Measurements from ENCODE around the gene TRPV5. TPM values are rescaled to one million over a fixed set of nuclear protein-coding genes. Genes with fewer than 3 reads are reported as not detected.

Gene TRPV5
- total RNA-seq, 4 donors from 2014 or later: not detected

DNA sequence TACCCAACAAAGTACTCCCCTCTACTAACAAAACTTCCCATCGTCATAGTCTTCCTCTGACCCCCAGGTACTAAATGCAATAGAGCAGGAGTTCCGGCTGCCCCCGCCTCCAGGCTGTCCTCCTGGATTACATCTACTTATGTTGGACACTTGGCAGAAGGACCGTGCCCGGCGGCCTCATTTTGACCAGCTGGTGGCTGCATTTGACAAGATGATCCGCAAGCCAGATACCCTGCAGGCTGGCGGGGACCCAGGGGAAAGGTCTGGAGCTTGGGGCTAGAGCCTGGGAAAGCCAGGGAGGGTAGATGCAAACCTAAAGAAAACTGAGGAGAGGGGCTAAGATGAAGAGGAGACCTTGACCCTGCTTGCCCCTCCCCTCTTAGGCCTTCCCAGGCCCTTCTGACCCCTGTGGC is 63.4 kb downstream of the TRPV5 start:
- no peaks in the 10 kb centered on the region for H3K9me3 ChIP-seq
- no peaks in the 10 kb centered on the region for H3K36me3 ChIP-seq
- no peak for DNase-seq
- 80 to 89% methylated on average over 8 of the region's 8 CpGs for WGBS, 2 donors
- no peak overlapping the region for H3K4me3 ChIP-seq (replicated peaks in 1 of 3)
- TF ChIP-seq, protein P1, sequence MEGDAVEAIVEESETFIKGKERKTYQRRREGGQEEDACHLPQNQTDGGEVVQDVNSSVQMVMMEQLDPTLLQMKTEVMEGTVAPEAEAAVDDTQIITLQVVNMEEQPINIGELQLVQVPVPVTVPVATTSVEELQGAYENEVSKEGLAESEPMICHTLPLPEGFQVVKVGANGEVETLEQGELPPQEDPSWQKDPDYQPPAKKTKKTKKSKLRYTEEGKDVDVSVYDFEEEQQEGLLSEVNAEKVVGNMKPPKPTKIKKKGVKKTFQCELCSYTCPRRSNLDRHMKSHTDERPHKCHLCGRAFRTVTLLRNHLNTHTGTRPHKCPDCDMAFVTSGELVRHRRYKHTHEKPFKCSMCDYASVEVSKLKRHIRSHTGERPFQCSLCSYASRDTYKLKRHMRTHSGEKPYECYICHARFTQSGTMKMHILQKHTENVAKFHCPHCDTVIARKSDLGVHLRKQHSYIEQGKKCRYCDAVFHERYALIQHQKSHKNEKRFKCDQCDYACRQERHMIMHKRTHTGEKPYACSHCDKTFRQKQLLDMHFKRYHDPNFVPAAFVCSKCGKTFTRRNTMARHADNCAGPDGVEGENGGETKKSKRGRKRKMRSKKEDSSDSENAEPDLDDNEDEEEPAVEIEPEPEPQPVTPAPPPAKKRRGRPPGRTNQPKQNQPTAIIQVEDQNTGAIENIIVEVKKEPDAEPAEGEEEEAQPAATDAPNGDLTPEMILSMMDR (IDR thresholded peaks at IDR 0.05): no peak
- TF ChIP-seq POLR2A (IDR thresholded peaks at IDR 0.05): no peak
- H3K27me3 ChIP-seq: no peaks in the 10 kb centered on the region
- intact Hi-C loops (cut with DNase I): loop anchor here (10.0 kb wide), 1 partner anchor 345 kb away; no protein-coding TSS in a partner anchor
- no peak overlapping the region for H3K27ac ChIP-seq
- H3K4me1 ChIP-seq: no peaks in the 10 kb centered on the region

DNA sequence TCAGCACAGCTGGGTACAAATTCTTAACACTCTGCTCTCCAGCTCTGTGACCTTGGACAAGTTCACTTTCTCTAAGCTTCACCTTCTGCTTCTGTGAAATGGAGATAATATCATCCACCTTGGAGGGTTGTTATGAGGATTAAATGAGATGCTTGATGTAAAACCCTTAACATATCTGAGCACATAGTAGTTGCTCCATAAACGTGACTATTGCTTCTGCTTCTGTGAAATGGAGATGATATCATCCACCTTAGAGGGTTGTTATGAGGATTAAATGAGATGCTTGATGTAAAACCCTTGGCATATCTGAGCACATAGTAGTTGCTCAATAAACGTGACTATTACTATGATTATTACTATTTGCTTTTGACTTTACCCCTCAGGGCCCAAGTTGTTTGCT is 64.1 kb downstream of the TRPV5 start:
- DNase-seq: no peak
- no peaks in the 10 kb centered on the region for H3K4me1 ChIP-seq
- H3K9me3 ChIP-seq: no peaks in the 10 kb centered on the region
- intact Hi-C loops (cut with DNase I): no loop called here
- H3K27me3 ChIP-seq: no peaks in the 10 kb centered on the region
- WGBS, 2 donors: 93 to 94% methylated on average over 2 of the region's 2 CpGs
- no peak overlapping the region for H3K27ac ChIP-seq
- no peak overlapping the region for H3K4me3 ChIP-seq (replicated peaks in 1 of 3)
- H3K36me3 ChIP-seq: no peaks in the 10 kb centered on the region
- TF ChIP-seq POLR2A (IDR thresholded peaks at IDR 0.05): no peak
- TF ChIP-seq, protein P1 (IDR thresholded peaks at IDR 0.05): no peak

DNA sequence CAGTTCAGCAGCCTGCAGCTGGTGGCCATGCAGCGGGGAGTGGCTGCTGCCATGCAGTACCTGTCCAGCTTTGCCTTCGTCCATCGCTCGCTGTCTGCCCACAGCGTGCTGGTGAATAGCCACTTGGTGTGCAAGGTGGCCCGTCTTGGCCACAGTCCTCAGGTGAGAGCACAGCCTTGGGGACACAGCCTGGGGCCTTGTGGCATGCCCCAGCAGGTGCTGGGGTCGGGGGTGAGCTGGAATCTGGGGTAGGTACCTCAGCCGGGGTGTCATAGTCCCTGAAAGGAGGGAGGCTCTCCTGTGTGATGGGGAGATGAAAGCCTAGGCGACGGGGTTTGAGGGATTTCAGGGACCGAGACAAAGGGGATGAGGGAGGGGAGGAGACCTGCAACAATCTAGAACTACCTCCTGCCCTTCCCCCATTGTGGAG is 64.5 kb downstream of the TRPV5 start:
- H3K36me3 ChIP-seq: no peaks in the 10 kb centered on the region
- WGBS, 2 donors: 95 to 96% methylated on average over 9 to 11 of the region's 11 CpGs
- DNase-seq: no peak

DNA sequence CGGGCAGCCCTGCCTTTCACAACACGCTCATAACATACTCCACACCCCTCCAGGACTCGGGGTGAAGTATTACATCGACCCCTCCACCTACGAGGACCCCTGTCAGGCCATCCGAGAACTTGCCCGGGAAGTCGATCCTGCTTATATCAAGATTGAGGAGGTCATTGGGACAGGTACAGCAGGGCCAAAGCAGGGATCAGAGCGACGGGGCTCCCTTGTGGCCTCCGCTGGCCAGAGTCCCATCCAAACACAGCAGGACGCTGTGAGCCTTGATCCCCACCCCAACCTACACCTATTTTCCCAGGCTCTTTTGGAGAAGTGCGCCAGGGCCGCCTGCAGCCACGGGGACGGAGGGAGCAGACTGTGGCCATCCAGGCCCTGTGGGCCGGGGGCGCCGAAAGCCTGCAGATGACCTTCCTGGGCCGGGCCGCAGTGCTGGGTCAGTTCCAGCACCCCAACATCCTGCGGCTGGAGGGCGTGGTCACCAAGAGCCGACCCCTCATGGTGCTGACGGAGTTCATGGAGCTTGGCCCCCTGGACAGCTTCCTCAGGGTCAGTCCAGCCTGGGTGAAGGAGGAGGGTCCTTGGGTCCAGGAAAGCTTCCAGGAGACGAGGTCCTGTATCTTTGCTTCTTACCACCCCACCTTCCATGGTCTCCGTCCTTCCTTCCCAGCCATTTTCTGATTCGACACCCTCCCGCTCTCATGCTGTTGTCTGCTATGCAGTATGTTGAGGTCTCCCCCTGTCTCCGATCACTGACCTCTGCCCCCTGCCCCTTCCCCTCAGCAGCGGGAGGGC is 65.2 kb downstream of the TRPV5 start:
- intact Hi-C loops (cut with DNase I): no loop called here
- WGBS, 2 donors: 84 to 91% methylated on average over 21 to 30 of the region's 31 CpGs
- no peak overlapping the region for H3K4me3 ChIP-seq (replicated peaks in 1 of 3)
- H3K9me3 ChIP-seq: no peaks in the 10 kb centered on the region
- no peak for DNase-seq
- no peak overlapping the region for H3K27ac ChIP-seq
- TF ChIP-seq, protein P1 (IDR thresholded peaks at IDR 0.05): no peak
- TF ChIP-seq POLR2A (IDR thresholded peaks at IDR 0.05): no peak
- H3K36me3 ChIP-seq: no peaks in the 10 kb centered on the region
- no peaks in the 10 kb centered on the region for H3K27me3 ChIP-seq
- H3K4me1 ChIP-seq: no peaks in the 10 kb centered on the region

More for the DNA sequence above, 64.5 kb downstream of the TRPV5 start:
- no peak overlapping the region for H3K27ac ChIP-seq
- no peaks in the 10 kb centered on the region for H3K9me3 ChIP-seq
- no peak overlapping the region for H3K4me3 ChIP-seq (replicated peaks in 1 of 3)
- H3K27me3 ChIP-seq: no peaks in the 10 kb centered on the region
- no peaks in the 10 kb centered on the region for H3K4me1 ChIP-seq
- intact Hi-C loops (cut with DNase I): no loop called here
- no peak for TF ChIP-seq POLR2A (IDR thresholded peaks at IDR 0.05)
- TF ChIP-seq, protein P1 (IDR thresholded peaks at IDR 0.05): no peak

DNA sequence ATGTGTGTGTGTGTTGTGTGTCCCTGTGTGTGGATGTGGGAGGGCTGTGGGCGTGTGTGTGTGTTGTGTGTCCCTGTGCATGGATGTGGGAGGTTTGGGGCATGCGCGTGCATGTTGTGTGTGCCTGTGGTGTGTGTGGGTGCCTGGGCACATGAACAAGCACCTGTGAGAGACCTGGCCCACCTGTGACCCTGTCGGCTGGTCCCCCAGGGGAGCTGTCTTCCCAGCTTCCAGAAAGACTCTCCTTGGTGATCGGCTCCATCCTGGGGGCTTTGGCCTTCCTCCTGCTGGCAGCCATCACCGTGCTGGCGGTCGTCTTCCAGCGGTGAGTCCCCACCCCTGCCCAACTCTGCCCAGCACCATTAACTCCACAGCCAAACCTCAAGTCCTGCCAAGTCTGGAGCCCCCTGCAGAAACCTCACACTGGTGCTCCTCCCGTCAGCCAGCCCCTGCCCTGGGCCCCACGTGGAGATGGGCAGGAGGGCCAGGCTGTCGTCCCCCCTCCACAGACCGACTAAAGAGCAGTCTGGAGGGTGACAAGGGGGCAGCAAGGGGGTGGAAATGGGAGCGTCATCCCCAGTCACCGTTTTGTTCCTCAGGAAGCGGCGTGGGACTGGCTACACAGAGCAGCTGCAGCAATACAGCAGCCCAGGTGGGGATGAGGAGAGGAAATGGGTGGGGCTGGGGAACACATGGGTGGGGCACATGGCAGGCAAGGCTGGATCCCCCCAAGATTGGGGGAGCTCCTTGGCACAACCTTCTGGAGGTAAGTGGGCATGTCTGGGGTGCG is 66.0 kb downstream of the TRPV5 start:
- H3K27me3 ChIP-seq: no peaks in the 10 kb centered on the region
- intact Hi-C loops (cut with DNase I): no loop called here
- H3K36me3 ChIP-seq: no peaks in the 10 kb centered on the region
- DNase-seq: no peak
- no peak for TF ChIP-seq POLR2A (IDR thresholded peaks at IDR 0.05)
- TF ChIP-seq, protein P1 (IDR thresholded peaks at IDR 0.05): no peak
- 82 to 83% methylated on average over 14 to 18 of the region's 18 CpGs for WGBS, 2 donors
- H3K4me3 ChIP-seq (replicated peaks in 1 of 3): no peak overlapping the region
- no peaks in the 10 kb centered on the region for H3K4me1 ChIP-seq
- no peak overlapping the region for H3K27ac ChIP-seq
- H3K9me3 ChIP-seq: no peaks in the 10 kb centered on the region
